GM13977 (cell line): Measurements from ENCODE around the gene RNFT2.

Source experiments
- DNase-seq: peaks from one replicate; pipeline ENCODE4 v3.0.0; 2012; ENCODE audit warnings: low spot score
- CTCF ChIP-seq: IDR thresholded peaks from 2 replicates; pipeline ENCODE4 v1.5.1; 2012; ENCODE audit warnings: mild to moderate bottlenecking, control low read depth; ENCODE audit not compliant: insufficient read depth; ENCODE audit errors: extremely low read depth, missing control alignments
- in situ Hi-C: fragments of 300-500 bp; cut with MboI; formaldehyde crosslinking; loops from one replicate; pipeline ENCODE4 v1.12.0; 2022; ENCODE audit warnings: low sequenced_read_pairs, low pct_unique_long_range_greater_than_20kb, mixed read lengths, inconsistent platforms; ENCODE audit not compliant: unreplicated experiment

RNFT2 gene

GRCh38 chr12:116737774-116738657 lies at the start of gene RNFT2, which contains the start of gene SPRING1:
TSS of gene RNFT2 (plus strand) at chr12:116738315. CDS start at chr12:116740498, 2,183 bp downstream.
TSS of gene SPRING1 (minus strand) at chr12:116738069. CDS start at chr12:116737900, 169 bp downstream.
- TF ChIP-seq CTCF, result no peak
- DNase-seq, result peak; percentile 100
- in situ Hi-C loops, result no loop called here

GRCh38 chr12:116689521-116689920 lies 48.6 kb upstream of the RNFT2 start:
- DNase-seq, result no peak
- in situ Hi-C loops, result no loop called here
- no peak for TF ChIP-seq CTCF

- no peak for DNase-seq
- TF ChIP-seq CTCF, result no peak
- in situ Hi-C loops, result no loop called here
Measured at GRCh38 chr12:116689979-116690744, 48.0 kb upstream of the RNFT2 start.

- no peak for DNase-seq
- TF ChIP-seq CTCF, result no peak
- in situ Hi-C loops, result no loop called here
Measured at GRCh38 chr12:116691205-116691604, 46.9 kb upstream of the RNFT2 start.

GRCh38 chr12:116691636-116692035 lies 46.5 kb upstream of the RNFT2 start:
- DNase-seq, result no peak
- no peak for TF ChIP-seq CTCF
- in situ Hi-C loops, result no loop called here

- in situ Hi-C loops, result no loop called here
- no peak for TF ChIP-seq CTCF
- DNase-seq, result no peak
Measured at GRCh38 chr12:116692605-116693004, 45.5 kb upstream of the RNFT2 start.
